Measurements from ENCODE around the gene NOS3. TPM values are rescaled to one million over a fixed set of nuclear protein-coding genes. Genes with fewer than 3 reads are reported as not detected.

Gene NOS3
- total and polyA plus RNA-seq, 9 of the 15 experiments (the other 6 are each of a cell fraction or from before 2014, with no cell fraction given): 1.1 to 121 (median 23.6) TPM

GRCh38 chr7:150954986-150955518 lies 35.8 kb upstream of the NOS3 start (continued):
- TF ChIP-seq E2F6 (IDR thresholded peaks at IDR 0.05; ENCODE audit: borderline replicate concordance in 1 of 2, extremely low read depth in 1 of 2, insufficient read depth in 1 of 2, insufficient read length in 1 of 2, low read depth in 1 of 2, low read length in 1 of 2, poor library complexity in 1 of 2, severe bottlenecking in 1 of 2): peak in 1 of 2 experiments; percentile 55
- no peak for TF ChIP-seq TSC22D4 (tag; IDR thresholded peaks at IDR 0.05)
- no peak for TF ChIP-seq THRB (CRISPR knock-in tag; conservative IDR thresholded peaks at IDR 0.05)
- no peak for TF ChIP-seq ETS2 (tag; IDR thresholded peaks at IDR 0.05; ENCODE audit: borderline replicate concordance, poor library complexity, severe bottlenecking)
- peak; percentile 22; the same call in 1 of the 2 replicates for TF ChIP-seq NKRF (IDR thresholded peaks at IDR 0.05; ENCODE audit: borderline replicate concordance)
- TF ChIP-seq ARID4B (CRISPR knock-in tag; IDR thresholded peaks at IDR 0.05): no peak; the same call in 1 of the 2 replicates
- TF ChIP-seq ZNF354B (CRISPR knock-in tag; IDR thresholded peaks at IDR 0.05): no peak
- TF ChIP-seq SFPQ (IDR thresholded peaks at IDR 0.05; ENCODE audit: low read depth, low read length): no peak
- TF ChIP-seq SAP30 (IDR thresholded peaks at IDR 0.05; ENCODE audit: borderline replicate concordance, insufficient read depth, low read depth, low read length, poor library complexity, severe bottlenecking): peak; percentile 81
- TF ChIP-seq SP2 (IDR thresholded peaks at IDR 0.05; ENCODE audit: extremely low read depth, low read depth, low read length, poor library complexity, severe bottlenecking): no peak
- TF ChIP-seq HES1 (IDR thresholded peaks at IDR 0.05; ENCODE audit: low read depth): no peak
- TF ChIP-seq SNAPC5 (CRISPR knock-in tag; IDR thresholded peaks at IDR 0.05): no peak

All from K562 (cell line).